Measurements from ENCODE around the gene ACLY. TPM values are rescaled to one million over a fixed set of nuclear protein-coding genes. Genes with fewer than 3 reads are reported as not detected.
"Not testable (repeated sequence)": the region's sequence is repeated elsewhere in the genome, so short reads cannot be mapped to it uniquely, and the experiment has no call there.

Gene ACLY
- total and polyA plus RNA-seq, 4 donors, result 14.8 to 106 (median 55.5) TPM

DNA sequence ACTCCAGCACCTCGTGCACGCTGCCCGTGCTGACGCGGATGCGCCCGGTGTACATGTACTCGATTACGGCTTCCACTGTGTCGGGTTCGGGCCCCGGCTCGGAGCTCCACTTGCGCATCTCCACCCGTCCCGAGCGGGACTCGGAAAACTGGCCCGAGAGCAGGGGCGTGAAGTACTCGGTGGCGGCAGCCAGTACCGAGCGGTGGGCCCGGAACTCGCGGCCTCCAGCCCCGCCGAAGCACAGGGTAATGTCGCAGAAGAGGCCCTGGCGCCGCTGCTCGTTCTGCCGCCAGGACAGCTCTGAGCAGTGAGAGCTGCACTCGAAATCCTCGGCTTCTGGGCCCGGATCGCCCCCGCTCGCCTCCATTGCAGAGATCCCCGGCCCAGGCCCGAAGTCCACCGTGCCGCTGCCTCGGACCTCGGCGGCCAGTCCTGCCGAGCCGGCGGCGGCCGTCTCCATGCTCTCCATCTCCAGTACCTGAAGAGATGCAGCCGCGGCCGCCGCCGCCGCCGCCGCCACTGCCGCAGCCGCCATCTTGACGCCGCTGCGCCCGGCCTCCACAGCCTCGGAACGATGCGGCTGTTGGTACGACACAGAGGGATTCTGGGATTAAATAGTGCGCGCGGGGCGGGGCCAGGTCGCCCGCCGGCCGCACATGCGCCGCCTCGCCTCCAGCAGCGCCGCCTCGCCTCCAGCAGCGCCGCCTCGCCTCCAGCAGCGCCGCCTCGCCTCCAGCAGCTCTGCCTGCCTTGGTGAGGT, 53.7 kb downstream of the ACLY start, which contains the start of gene KLHL11:
KLHL11 (minus strand) TSS at position 588 of the 760 bp plus-strand sequence; CDS start at position 535, 53 bp downstream.
- peaks cover 0 to 4% of the 10 kb centered on the region in 2 donors for H3K4me1 ChIP-seq (ENCODE audit: control insufficient read depth in 1 of 2, insufficient read depth in 2 of 2, low read length in 2 of 2)
- 0 to 1% methylated on average over 78 to 90 of the region's 90 CpGs for WGBS, 2 donors
- intact Hi-C loops (cut with DNase I), result loop anchor here in 1 of 2 donors (2.0 kb wide), 1 partner anchor 28 kb away; the partner anchor contains the start of genes KLHL10 and NT5C3B
- H3K27me3 ChIP-seq (ENCODE audit: control insufficient read depth in 1 of 2, insufficient read depth in 2 of 2, low read length in 1 of 2), result no peaks in the 10 kb centered on the region
- peak within 1 kb of the TSS; percentile 34 to 68 for H3K27ac ChIP-seq (ENCODE audit: low read depth in 1 of 2, low read length in 2 of 2)
- DNase-seq, result peak; percentile 92 to 96
- peak within 1 kb of the TSS; percentile 61 to 81 for H3K4me3 ChIP-seq (ENCODE audit: low read length in 2 of 2)
- H3K36me3 ChIP-seq (ENCODE audit: control insufficient read depth in 1 of 2, insufficient read depth in 2 of 2, low read length in 1 of 2), result no peaks in the 10 kb centered on the region
- no peaks in the 10 kb centered on the region for H3K9me3 ChIP-seq (ENCODE audit: control insufficient read depth, low read length)
- ATAC-seq (ENCODE audit: low FRiP score), result peak; percentile 96

DNA sequence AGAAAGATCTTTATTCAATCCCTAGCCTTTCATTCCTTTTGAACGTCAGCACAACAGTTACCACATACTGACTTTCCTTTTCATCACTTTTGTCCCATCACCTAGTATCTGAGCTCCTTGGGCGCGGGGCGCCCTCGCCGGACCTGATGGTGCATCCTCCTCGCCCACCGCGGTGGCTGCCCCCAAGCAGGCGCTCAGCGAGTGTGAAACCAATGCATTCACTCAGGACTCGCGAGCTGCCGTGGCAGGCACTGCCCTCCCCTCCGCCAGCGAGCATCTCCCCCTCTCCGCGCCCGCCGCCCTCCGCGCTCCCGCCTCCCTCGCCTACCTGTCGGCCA, 54.3 kb downstream of the ACLY start:
- H3K9me3 ChIP-seq (ENCODE audit: control insufficient read depth, low read length), result no peaks in the 10 kb centered on the region
- ATAC-seq (ENCODE audit: low FRiP score) (peak; percentile 63), DNase-seq (no peak)
- H3K27ac ChIP-seq (ENCODE audit: low read depth in 1 of 2, low read length in 2 of 2), result no peak overlapping the region
- no peaks in the 10 kb centered on the region for H3K36me3 ChIP-seq (ENCODE audit: control insufficient read depth in 1 of 2, insufficient read depth in 2 of 2, low read length in 1 of 2)
- intact Hi-C loops (cut with DNase I), result loop anchor here in 1 of 2 donors (2.0 kb wide), 1 partner anchor 28 kb away; the partner anchor contains the start of genes KLHL10 and NT5C3B
- H3K27me3 ChIP-seq (ENCODE audit: control insufficient read depth in 1 of 2, insufficient read depth in 2 of 2, low read length in 1 of 2), result no peaks in the 10 kb centered on the region
- H3K4me1 ChIP-seq (ENCODE audit: control insufficient read depth in 1 of 2, insufficient read depth in 2 of 2, low read length in 2 of 2), result peaks cover 0 to 4% of the 10 kb centered on the region in 2 donors
- peak overlapping the region; percentile 61 to 81 for H3K4me3 ChIP-seq (ENCODE audit: low read length in 2 of 2)
- 0% methylated on average over 23 to 25 of the region's 25 CpGs for WGBS, 2 donors

DNA sequence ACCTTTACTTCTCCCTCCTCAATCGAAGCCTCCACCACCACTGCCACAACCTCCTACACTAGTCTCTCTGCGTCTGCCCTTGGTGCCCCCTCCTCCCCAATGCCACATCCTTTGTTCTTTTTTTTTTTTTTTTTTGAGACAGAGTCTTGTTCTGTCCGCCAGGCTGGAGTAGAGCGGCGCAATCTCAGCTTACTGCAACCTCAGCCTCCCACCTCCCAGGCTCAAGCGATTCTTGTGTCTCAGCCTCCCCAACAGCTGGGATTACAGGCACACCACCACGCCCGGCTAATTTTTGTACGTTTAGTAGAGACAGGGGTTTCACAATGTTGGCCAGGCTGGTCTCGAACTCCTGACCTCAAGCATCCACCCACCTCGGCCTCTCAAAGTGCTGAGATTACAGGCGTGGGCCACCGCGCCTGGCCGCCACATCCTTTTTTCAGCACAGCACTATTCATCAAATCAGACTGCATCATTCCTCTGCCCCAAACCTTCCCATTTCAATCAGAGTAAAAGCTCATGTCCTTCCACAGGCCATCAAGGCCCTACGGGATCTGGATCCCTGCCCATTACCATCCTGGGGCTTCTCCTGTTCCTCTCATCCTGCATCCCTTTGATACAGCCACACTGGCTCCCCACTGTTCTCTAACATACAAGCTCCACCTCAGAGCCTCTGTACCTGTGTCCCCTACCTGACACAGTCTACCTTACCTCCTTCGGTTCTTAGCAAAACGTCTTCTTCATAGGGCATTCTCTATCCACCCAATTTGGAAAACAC, 55.5 kb downstream of the ACLY start:
- Histone ChIP-seq H3K4me1 (ENCODE audit: control insufficient read depth in 1 of 2, insufficient read depth in 2 of 2, low read length in 2 of 2) (peaks cover 0 to 4% of the 10 kb centered on the region in 2 donors), H3K4me3 (ENCODE audit: low read length in 2 of 2) (peak overlapping the region in 1 of 2 donors; percentile 81), H3K9me3 (ENCODE audit: control insufficient read depth, low read length) (no peaks in the 10 kb centered on the region), H3K36me3 (ENCODE audit: control insufficient read depth in 1 of 2, insufficient read depth in 2 of 2, low read length in 1 of 2) (no peaks in the 10 kb centered on the region), H3K27me3 (ENCODE audit: control insufficient read depth in 1 of 2, insufficient read depth in 2 of 2, low read length in 1 of 2) (no peaks in the 10 kb centered on the region), H3K27ac (ENCODE audit: low read depth in 1 of 2, low read length in 2 of 2) (no peak overlapping the region)
- no peak for DNase-seq
- WGBS, 2 donors, result 70 to 73% methylated on average over 18 of the region's 18 CpGs
- ATAC-seq (ENCODE audit: low FRiP score), result no peak
- intact Hi-C loops (cut with DNase I), result no loop called here

DNA sequence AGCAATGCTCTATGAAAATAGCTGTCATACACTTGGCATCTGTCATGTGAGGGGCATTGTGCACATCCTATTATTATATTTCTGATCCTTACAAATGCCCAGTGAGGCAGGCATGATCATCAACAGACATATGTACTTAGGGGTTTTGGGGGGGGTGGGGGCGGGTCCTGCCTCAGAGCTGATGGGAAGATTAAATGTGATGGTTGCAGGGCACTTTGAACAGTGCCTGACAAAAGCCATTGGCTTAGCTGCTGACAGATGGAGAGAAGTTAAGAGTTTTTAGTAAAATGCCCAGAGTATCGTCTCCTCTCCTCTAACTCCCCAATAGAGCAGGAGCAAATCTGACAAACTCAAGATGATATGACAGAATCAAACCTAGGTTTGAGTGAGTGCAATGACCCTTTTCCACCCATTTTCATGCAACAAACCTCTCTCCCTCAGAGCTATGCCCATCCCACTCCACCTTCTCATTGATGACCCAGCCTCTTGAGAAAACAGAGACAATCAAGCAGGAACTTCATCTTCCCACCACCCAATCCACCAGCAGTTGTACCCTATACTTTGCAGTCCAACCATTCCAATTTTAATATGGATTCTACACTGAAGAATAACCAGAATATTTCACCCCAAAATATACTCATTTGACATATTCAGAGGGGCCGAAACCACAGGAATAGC, 58.4 kb downstream of the ACLY start:
- WGBS, 2 donors, result 75 to 76% methylated on average over 3 of the region's 3 CpGs
- H3K36me3 ChIP-seq (ENCODE audit: control insufficient read depth in 1 of 2, insufficient read depth in 2 of 2, low read length in 1 of 2), result no peaks in the 10 kb centered on the region
- H3K4me1 ChIP-seq (ENCODE audit: control insufficient read depth in 1 of 2, insufficient read depth in 2 of 2, low read length in 2 of 2), result peaks cover 0 to 4% of the 10 kb centered on the region in 2 donors

DNA sequence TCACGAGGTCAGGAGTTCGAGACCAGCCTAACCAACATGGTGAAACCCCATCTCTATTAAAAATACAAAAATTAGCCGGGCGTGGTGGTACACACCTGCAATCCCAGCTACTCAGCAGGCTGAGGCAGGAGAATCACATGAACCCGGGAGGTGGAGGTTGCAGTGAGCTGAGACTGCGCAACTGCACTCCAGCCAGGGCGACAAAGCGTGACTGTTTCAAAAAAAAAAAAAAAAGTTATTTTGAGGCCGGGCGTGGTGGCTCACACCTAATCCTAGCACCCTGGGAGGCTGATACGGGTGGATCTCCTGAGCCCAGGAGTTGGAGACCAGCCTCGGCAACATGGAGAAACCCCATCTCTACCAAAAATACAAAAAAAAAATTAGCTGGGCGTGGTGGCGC, 67.4 kb downstream of the ACLY start:
- not testable (repeated sequence) for DNase-seq

More for the DNA sequence above, 58.4 kb downstream of the ACLY start:
- H3K4me3 ChIP-seq (ENCODE audit: low read length in 2 of 2), result no peak overlapping the region
- intact Hi-C loops (cut with DNase I), result no loop called here
- DNase-seq, result no peak
- ATAC-seq (ENCODE audit: low FRiP score), result no peak
- H3K27ac ChIP-seq (ENCODE audit: low read depth in 1 of 2, low read length in 2 of 2), result no peak overlapping the region
- no peaks in the 10 kb centered on the region for H3K9me3 ChIP-seq (ENCODE audit: control insufficient read depth, low read length)
- no peaks in the 10 kb centered on the region for H3K27me3 ChIP-seq (ENCODE audit: control insufficient read depth in 1 of 2, insufficient read depth in 2 of 2, low read length in 1 of 2)

DNA sequence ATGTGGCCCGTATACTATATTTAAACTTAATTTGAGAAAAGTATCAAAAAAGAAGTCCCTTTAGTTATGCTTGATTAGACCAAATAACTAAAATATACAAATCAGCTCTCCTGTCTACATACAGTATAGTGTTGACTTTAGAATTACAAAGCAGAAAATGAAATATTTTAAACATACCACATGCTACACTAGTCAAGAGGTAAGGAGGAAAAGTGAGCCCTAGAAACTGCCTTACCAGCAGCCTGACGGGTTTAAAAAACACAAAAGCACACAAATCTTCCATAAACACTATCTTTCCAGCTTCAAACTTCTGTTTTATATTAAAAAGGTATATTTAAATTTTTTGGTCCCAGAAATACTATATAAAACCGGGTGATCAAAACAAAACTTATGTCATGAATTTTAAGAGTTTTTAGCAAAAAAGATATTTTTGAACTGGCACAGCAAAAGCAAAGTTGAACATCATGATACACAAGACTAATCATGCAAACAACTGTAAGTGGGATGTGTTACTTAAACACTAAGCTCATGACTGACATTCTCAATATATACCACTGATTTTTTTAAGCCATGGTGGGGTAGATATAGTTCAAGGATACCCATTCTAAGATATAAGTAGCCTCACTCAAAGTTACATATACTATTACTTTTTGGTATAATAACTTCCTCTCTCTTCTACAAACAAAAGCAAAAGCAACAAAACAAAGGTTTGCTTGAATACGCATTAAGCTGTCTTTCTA, 69.3 kb downstream of the ACLY start:
- Histone ChIP-seq H3K27me3 (ENCODE audit: control insufficient read depth in 1 of 2, insufficient read depth in 2 of 2, low read length in 1 of 2) (no peaks in the 10 kb centered on the region), H3K4me1 (ENCODE audit: control insufficient read depth in 1 of 2, insufficient read depth in 2 of 2, low read length in 2 of 2) (no peaks in the 10 kb centered on the region), H3K36me3 (ENCODE audit: control insufficient read depth in 1 of 2, insufficient read depth in 2 of 2, low read length in 1 of 2) (peaks cover 3 to 6% of the 10 kb centered on the region in 2 donors), H3K9me3 (ENCODE audit: control insufficient read depth, low read length) (no peaks in the 10 kb centered on the region), H3K4me3 (ENCODE audit: low read length in 2 of 2) (no peak overlapping the region), H3K27ac (ENCODE audit: low read depth in 1 of 2, low read length in 2 of 2) (no peak overlapping the region)
- no peak for DNase-seq
- WGBS, 2 donors, result 19 to 27% methylated on average over 4 of the region's 4 CpGs
- ATAC-seq (ENCODE audit: low FRiP score), result no peak
- intact Hi-C loops (cut with DNase I), result no loop called here

More for the DNA sequence above, 67.4 kb downstream of the ACLY start:
- 96 to 98% methylated on average over 14 of the region's 14 CpGs for WGBS, 2 donors
- H3K9me3 ChIP-seq (ENCODE audit: control insufficient read depth, low read length); H3K4me1 ChIP-seq (ENCODE audit: control insufficient read depth in 1 of 2, insufficient read depth in 2 of 2, low read length in 2 of 2); H3K27me3 ChIP-seq (ENCODE audit: control insufficient read depth in 1 of 2, insufficient read depth in 2 of 2, low read length in 1 of 2); ATAC-seq (ENCODE audit: low FRiP score); H3K27ac ChIP-seq (ENCODE audit: low read depth in 1 of 2, low read length in 2 of 2); H3K4me3 ChIP-seq (ENCODE audit: low read length in 2 of 2); H3K36me3 ChIP-seq (ENCODE audit: control insufficient read depth in 1 of 2, insufficient read depth in 2 of 2, low read length in 1 of 2); intact Hi-C loops (cut with DNase I): not testable (repeated sequence)

DNA sequence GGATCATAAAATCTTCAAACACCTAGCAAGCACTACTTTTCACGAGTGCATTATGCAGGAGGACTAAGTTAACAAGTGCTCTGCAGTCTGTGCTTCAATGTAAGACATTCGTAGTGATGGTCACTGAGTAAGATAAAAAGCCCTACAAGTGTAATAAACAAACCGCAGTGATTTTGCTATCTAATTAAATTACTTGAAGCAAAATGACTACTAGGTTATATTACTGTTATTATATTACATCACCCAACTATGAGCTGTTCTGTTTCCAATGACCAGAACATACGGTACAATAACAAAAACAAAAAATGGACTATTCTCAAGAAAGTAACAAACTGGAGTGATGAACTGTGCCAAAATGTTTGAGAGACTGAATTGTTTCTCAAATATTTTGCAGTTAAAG, 70.0 kb downstream of the ACLY start:
- Histone ChIP-seq H3K4me1 (ENCODE audit: control insufficient read depth in 1 of 2, insufficient read depth in 2 of 2, low read length in 2 of 2) (no peaks in the 10 kb centered on the region), H3K27me3 (ENCODE audit: control insufficient read depth in 1 of 2, insufficient read depth in 2 of 2, low read length in 1 of 2) (no peaks in the 10 kb centered on the region), H3K36me3 (ENCODE audit: control insufficient read depth in 1 of 2, insufficient read depth in 2 of 2, low read length in 1 of 2) (peaks cover under 1 to 3% of the 10 kb centered on the region in 2 donors), H3K4me3 (ENCODE audit: low read length in 2 of 2) (no peak overlapping the region), H3K27ac (ENCODE audit: low read depth in 1 of 2, low read length in 2 of 2) (no peak overlapping the region), H3K9me3 (ENCODE audit: control insufficient read depth, low read length) (no peaks in the 10 kb centered on the region)
- intact Hi-C loops (cut with DNase I), result no loop called here
- no peak for DNase-seq
- WGBS, 2 donors, result 24 to 25% methylated on average over 4 of the region's 4 CpGs
- ATAC-seq (ENCODE audit: low FRiP score), result no peak

DNA sequence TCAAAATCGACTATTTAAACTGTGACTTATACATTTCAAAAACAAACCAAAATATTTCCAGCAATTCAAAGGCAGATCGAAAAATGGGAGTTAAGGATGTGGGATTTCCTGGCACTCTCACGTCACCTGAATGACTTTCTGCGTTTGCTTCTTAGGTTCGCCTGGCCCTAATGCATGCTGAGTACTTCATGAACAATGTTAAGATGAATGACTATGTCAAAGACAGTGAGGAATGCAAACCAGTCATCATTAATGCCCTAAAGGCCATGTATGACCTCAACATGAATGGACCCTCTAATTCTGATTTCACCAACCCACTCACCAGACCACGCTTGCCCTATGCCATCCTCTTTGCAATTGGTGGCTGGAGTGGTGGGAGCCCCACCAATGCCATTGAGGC, 73.8 kb downstream of the ACLY start:
- ATAC-seq (ENCODE audit: low FRiP score), result no peak
- Histone ChIP-seq H3K27me3 (ENCODE audit: control insufficient read depth in 1 of 2, insufficient read depth in 2 of 2, low read length in 1 of 2) (no peaks in the 10 kb centered on the region), H3K27ac (ENCODE audit: low read depth in 1 of 2, low read length in 2 of 2) (no peak overlapping the region), H3K4me1 (ENCODE audit: control insufficient read depth in 1 of 2, insufficient read depth in 2 of 2, low read length in 2 of 2) (no peaks in the 10 kb centered on the region), H3K36me3 (ENCODE audit: control insufficient read depth in 1 of 2, insufficient read depth in 2 of 2, low read length in 1 of 2) (no peaks in the 10 kb centered on the region), H3K9me3 (ENCODE audit: control insufficient read depth, low read length) (no peaks in the 10 kb centered on the region), H3K4me3 (ENCODE audit: low read length in 2 of 2) (no peak overlapping the region)
- intact Hi-C loops (cut with DNase I), result no loop called here
- no peak for DNase-seq
- WGBS, 2 donors, result 92 to 94% methylated on average over 6 of the region's 6 CpGs

All from aorta (tissue), 5 donors.